Breast epithelium (tissue), 4 donors: Measurements from ENCODE around the gene TLNRD1. TPM values are rescaled to one million over a fixed set of nuclear protein-coding genes. Genes with fewer than 3 reads are reported as not detected.
A peak's percentile ranks its signal among the peaks of the same experiment; 100 is the strongest.
"Not testable (repeated sequence)": the region's sequence is repeated elsewhere in the genome, so short reads cannot be mapped to it uniquely, and the experiment has no call there.

Source experiments
- DNase-seq, 2 donors: peaks; one replicate each; pipeline ENCODE4 v3.0.0-alpha.2; 2019; ENCODE audit warnings: low spot score in 2 of 2
- H3K27ac ChIP-seq, 2 donors: fragments of 200-600 bp; sonication (generic) in 1 of 2; one replicate each; pipeline ENCODE4 v1.5.1; 2016 to 2019; ENCODE audit warnings: mild to moderate bottlenecking in 1 of 2
- H3K27me3 ChIP-seq, 2 donors: fragments of 200-600 bp; sonication (generic) in 1 of 2; one replicate each; pipeline versions ENCODE4 v1.5.1 to v1.6.0; 2017 to 2019; ENCODE audit warnings: control low read depth in 1 of 2, mild to moderate bottlenecking in 1 of 2
- H3K36me3 ChIP-seq: fragments of 200-600 bp; one replicate; pipeline ENCODE4 v1.5.1; 2019
- H3K4me1 ChIP-seq, 2 donors: fragments of 200-600 bp; sonication (generic); one replicate each; pipeline ENCODE4 v1.5.1; 2016 to 2019; ENCODE audit warnings: control low read depth in 1 of 2
- H3K4me3 ChIP-seq, 3 donors: fragments of 200-600 bp; sonication (generic); 1 replicate in 2 of 3; 2 replicates in 1 of 3; pipeline ENCODE4 v1.5.1; 2016 to 2019; ENCODE audit warnings: mild to moderate bottlenecking in 3 of 3, moderate library complexity in 2 of 3
- H3K9me3 ChIP-seq, 2 donors: fragments of 200-600 bp; sonication (generic) in 1 of 2; one replicate each; pipeline ENCODE4 v1.5.1; 2016 to 2019; ENCODE audit warnings: control low read depth in 1 of 2
- POLR2A ChIP-seq: fragments of 450-650 bp; IDR thresholded peaks from one replicate; pipeline ENCODE4 v1.6.1; 2016; ENCODE audit warnings: antibody characterized with exemption, mild to moderate bottlenecking, moderate library complexity
- POLR2AphosphoS5 ChIP-seq, 3 donors: sonication (generic); formaldehyde crosslinking; IDR thresholded peaks; one replicate each; pipeline ENCODE4 v1.6.1; 2017; ENCODE audit warnings: antibody characterized with exemption in 3 of 3
- intact Hi-C: fragments of 100-400 bp; cut with DNase I; formaldehyde crosslinking; loops from one replicate; pipeline ENCODE4 v1.15.1; 2023; ENCODE audit warnings: low total_unique reads
- total RNA-seq, 3 donors: library from RNA; depleted of rRNA; stranded (reverse); fragments of >200 nt; gene quantifications; one replicate each; pipeline ENCODE4 v1.1.0, GENCODE V29; 2016
- TF ChIP-seq, protein P1 (sequence below), 3 donors: fragments of 450-650 bp; IDR thresholded peaks; one replicate each; pipeline ENCODE4 v1.5.1; 2016 to 2017; ENCODE audit warnings: antibody characterized with exemption in 3 of 3, mild to moderate bottlenecking in 3 of 3, moderate library complexity in 3 of 3

Gene TLNRD1
- total RNA-seq, 3 donors from 2014 or later = 15.1 to 21.6 (median 16.8) TPM

DNA sequence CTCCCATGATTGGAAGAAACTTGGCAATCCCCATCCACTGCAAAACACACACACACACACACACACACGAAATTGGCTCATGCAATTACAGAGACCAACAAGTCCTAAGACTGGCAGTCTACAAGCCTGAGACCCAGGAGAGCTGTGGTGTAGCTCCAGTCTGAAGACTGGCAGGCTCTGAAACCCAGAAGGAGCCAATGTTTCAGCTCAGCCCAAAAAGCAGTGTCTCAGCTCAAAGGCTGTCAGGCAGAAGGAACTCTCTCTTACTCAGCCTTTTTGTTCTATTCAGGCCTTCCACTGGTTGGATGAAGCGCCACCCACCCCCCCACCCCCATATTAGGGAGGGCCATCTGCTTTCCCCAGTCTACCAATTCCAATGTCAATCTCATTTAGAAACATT, 43.2 kb upstream of the TLNRD1 start:
- TF ChIP-seq, protein P1, sequence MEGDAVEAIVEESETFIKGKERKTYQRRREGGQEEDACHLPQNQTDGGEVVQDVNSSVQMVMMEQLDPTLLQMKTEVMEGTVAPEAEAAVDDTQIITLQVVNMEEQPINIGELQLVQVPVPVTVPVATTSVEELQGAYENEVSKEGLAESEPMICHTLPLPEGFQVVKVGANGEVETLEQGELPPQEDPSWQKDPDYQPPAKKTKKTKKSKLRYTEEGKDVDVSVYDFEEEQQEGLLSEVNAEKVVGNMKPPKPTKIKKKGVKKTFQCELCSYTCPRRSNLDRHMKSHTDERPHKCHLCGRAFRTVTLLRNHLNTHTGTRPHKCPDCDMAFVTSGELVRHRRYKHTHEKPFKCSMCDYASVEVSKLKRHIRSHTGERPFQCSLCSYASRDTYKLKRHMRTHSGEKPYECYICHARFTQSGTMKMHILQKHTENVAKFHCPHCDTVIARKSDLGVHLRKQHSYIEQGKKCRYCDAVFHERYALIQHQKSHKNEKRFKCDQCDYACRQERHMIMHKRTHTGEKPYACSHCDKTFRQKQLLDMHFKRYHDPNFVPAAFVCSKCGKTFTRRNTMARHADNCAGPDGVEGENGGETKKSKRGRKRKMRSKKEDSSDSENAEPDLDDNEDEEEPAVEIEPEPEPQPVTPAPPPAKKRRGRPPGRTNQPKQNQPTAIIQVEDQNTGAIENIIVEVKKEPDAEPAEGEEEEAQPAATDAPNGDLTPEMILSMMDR (IDR thresholded peaks at IDR 0.05) = no peak
- TF ChIP-seq POLR2AphosphoS5 (IDR thresholded peaks at IDR 0.05) (no peak), POLR2A (no peak)
- no peak for DNase-seq
- no peaks in the 10 kb centered on the region for H3K36me3 ChIP-seq
- intact Hi-C loops = no loop called here
- H3K4me3 ChIP-seq = no peak overlapping the region
- no peaks in the 10 kb centered on the region for H3K4me1 ChIP-seq
- no peaks in the 10 kb centered on the region for H3K27me3 ChIP-seq
- H3K27ac ChIP-seq = no peak overlapping the region
- no peaks in the 10 kb centered on the region for H3K9me3 ChIP-seq

DNA sequence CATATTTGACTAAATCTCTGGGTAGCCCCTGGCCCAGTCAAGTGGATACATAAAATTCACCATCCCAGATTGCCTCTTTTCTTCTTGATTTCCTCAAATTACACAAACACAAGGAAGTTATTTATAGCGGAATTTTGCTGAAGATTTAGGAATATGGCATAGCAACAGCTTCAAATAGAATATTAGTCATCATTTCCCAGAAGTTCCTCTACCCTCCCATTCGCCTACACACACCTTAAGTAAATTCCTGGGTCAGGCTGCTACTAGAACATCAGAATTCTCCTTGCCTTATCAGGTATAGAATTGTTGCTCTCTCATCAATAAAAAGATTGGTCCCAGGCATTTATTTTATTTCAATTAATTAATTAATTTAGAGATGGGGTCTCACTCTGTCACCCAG, 42.7 kb upstream of the TLNRD1 start:
- H3K4me1 ChIP-seq = no peaks in the 10 kb centered on the region
- H3K27me3 ChIP-seq = no peaks in the 10 kb centered on the region
- intact Hi-C loops = no loop called here
- DNase-seq = no peak
- H3K36me3 ChIP-seq = no peaks in the 10 kb centered on the region
- no peaks in the 10 kb centered on the region for H3K9me3 ChIP-seq
- no peak overlapping the region for H3K4me3 ChIP-seq
- no peak for TF ChIP-seq POLR2A
- H3K27ac ChIP-seq = no peak overlapping the region

DNA sequence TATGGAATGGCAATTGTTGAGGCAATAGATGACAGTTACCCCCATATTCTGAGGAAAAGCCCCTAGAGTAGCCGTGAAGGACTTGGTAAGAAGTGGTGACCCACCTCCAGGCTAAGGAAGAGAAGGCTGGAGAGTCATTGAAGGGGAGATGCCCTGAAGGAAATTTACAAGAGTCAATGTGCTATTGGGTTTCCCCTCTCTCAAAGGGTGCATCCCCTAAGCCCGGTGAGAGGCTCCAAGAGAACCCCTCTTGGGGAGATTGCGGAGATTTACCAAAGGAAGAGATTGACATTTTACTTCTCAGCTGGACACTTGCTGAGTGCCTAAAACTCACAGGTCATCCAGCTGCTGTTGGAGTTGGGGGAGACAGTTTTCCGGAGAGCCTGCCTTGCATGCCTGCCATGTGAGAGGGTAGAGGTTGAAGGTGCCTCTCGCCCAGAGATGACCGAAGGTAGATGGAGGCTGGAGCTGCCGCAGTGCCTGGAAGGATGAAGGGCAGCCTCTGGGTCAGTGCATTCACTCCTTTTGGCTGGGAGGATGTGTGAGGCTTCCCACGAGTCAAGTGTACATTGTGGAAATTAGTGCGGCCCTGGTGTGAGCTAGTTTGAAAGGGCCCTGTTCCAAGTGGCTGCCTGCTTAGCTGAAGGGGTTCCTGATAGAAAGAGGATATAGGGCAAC, 41.8 kb upstream of the TLNRD1 start:
- intact Hi-C loops = no loop called here
- no peak for DNase-seq

DNA sequence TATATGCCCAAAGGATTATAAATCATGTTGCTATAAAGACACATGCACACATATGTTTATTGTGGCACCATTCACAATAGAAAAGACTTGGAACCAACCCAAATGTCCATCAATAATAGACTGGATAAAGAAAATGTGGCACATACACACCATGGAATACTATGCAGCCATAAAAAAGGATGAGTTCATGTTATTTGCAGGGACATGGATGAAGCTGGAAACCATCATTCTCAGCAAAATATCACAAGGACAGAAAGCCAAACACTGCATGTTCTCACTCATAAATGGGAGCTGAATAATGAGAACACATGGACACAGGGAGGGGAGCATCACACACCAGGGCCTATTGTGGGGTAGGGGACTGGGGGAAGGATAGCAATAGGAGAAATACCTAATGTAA, 35.3 kb upstream of the TLNRD1 start:
- H3K4me1 ChIP-seq, DNase-seq, intact Hi-C loops: not testable (repeated sequence)

More for the DNA sequence above, 41.8 kb upstream of the TLNRD1 start:
- Histone ChIP-seq H3K4me1 (no peaks in the 10 kb centered on the region), H3K9me3 (no peaks in the 10 kb centered on the region), H3K4me3 (no peak overlapping the region), H3K27me3 (no peaks in the 10 kb centered on the region), H3K27ac (no peak overlapping the region), H3K36me3 (no peaks in the 10 kb centered on the region)
- TF ChIP-seq POLR2A (no peak), POLR2AphosphoS5 (IDR thresholded peaks at IDR 0.05) (no peak)
- TF ChIP-seq, protein P1 (IDR thresholded peaks at IDR 0.05) = no peak

DNA sequence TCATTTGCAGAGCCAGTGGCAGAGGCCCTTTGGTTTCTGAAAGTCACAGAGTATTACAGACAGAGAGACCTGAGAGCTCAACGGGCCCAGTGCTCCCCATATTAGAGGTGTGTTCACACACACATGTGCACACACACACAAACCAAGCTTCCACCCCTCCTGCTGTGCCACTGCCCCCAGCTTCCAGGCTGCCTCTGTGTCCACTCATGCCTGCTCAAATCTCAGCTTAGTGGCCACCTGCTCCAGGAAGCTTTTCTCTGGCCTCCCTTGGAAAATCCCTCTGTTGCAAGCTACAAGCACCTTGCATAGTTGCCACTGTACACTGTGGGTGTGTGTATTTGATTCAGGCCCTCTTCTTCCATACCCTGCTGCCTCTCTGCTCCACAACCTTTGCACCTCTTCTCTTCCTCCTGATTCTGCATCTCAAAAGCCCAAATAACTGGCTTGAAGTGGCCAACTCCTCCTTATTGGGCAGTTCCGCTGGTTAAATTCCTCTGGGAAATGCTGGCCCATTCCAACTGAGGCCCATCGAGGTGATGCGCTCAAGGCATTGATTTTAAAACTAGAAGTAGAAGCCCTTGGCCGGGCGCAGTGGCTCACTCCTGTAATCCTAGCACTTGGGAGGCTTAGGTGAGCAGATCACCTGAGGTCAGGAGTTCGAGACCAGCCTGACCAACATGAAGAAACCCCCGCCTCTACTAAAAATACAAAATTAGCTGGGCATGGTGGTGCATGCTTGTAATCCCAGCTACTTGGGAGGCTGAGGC, 34.1 kb upstream of the TLNRD1 start:
- no peak for DNase-seq
- Histone ChIP-seq H3K36me3 (no peaks in the 10 kb centered on the region), H3K4me3 (no peak overlapping the region), H3K27me3 (no peaks in the 10 kb centered on the region), H3K4me1 (no peaks in the 10 kb centered on the region), H3K9me3 (no peaks in the 10 kb centered on the region), H3K27ac (no peak overlapping the region)
- TF ChIP-seq POLR2AphosphoS5 (IDR thresholded peaks at IDR 0.05) (no peak), POLR2A (no peak)
- TF ChIP-seq, protein P1 (IDR thresholded peaks at IDR 0.05) = no peak
- intact Hi-C loops = no loop called here

More for the DNA sequence above, 35.3 kb upstream of the TLNRD1 start:
- not testable (repeated sequence) for H3K27ac ChIP-seq, H3K4me3 ChIP-seq, H3K9me3 ChIP-seq, H3K27me3 ChIP-seq, H3K36me3 ChIP-seq

DNA sequence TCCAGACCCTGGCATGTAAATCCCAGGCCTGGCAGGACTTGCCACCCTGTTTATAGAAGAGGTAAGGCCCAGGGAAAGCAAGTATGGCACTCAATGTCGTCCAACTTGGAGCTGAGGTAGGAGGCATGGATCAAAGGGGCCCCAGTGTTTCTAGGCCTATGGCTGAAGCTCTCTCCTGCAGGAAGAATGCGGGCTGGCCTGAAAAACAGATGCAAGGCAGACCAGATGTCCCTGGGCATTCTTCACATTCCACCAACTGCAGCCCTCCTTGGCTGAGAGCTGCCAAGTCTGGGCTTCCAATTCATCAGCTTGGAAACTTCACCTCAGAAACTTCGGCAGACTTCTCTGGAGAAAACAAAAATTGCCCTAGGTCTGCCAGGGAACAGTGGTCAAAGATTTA, 33.3 kb upstream of the TLNRD1 start:
- peak in 1 of 2 donors; percentile 76 for DNase-seq

More for the DNA sequence above, 33.3 kb upstream of the TLNRD1 start:
- intact Hi-C loops = no loop called here
- Histone ChIP-seq H3K4me1 (no peaks in the 10 kb centered on the region), H3K4me3 (no peak overlapping the region), H3K27ac (no peak overlapping the region), H3K9me3 (no peaks in the 10 kb centered on the region), H3K27me3 (no peaks in the 10 kb centered on the region), H3K36me3 (no peaks in the 10 kb centered on the region)
- TF ChIP-seq POLR2AphosphoS5 (IDR thresholded peaks at IDR 0.05) = no peak
- TF ChIP-seq, protein P1 (IDR thresholded peaks at IDR 0.05) = no peak
- TF ChIP-seq POLR2A = no peak
